Measurements from ENCODE around the gene IGLL5.

DNA sequence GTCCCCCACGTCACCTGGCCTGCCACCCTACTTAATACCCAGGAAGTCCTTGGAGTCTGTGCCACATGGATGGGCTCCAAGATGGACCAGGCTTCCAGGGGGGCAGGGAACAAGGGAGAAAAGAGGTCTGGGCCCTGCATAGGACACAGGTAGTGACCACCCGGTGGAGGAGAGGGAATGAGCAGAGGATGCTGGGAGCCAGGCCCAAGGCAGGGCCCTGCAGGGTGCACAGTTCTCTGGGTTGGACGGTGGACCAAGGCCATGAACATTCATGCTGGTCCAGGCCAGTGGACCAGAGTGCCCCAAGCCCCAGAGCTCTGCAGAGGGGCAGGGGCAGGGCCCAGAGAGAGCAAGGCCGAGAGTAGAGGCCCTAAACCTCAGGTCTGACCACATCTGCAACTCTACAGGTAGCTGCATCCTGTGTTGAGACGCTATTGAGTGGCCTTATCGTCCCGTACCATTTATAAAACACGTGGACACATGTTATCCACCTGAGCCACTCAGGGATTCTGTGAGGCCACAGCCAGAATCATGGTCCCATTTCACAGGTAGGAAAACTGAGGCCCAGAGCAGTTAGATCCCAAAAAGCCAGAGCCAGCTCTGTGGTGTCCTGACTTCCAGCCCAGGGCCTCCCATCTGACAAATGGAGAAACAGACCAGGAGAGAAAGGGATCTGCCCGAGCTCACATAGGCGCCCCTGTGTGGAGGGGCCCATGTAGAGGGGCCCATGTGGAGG lies 46.4 kb downstream of the IGLL5 start:
- TF ChIP-seq CTCF (conservative IDR thresholded peaks at IDR 0.05; ENCODE audit: low read length) (no peak), EZH2phosphoT487 (IDR thresholded peaks at IDR 0.05; ENCODE audit: borderline replicate concordance) (no peak)
